Measurements from ENCODE around the gene LUZP2. TPM values are rescaled to one million over a fixed set of nuclear protein-coding genes. Genes with fewer than 3 reads are reported as not detected.

LUZP2 gene
- total RNA-seq, 2 experiments from 2014 or later = not detected

DNA sequence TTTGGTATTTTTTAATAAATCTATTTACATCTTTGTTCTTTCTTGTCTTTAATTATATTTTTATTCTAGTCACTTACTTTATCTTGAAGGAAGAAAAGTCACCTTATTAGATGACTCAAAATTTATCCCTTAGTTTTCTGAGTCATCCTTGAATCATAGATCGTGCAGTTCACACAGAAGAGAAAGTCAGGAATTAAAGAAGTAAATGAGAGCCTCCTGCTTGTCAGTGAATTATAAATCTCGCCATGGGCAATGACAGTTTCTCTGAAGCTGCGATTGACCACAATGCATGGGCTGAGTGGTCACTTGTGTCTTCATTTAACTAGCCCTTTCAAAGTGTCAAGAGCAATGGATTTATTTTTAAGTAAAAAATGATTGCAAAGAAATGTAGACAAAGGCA lies 91.2 kb downstream of the LUZP2 start:
- Histone ChIP-seq H3K36me3 (ENCODE audit: insufficient read depth, low read length) (no peaks in the 10 kb centered on the region), H3K27ac (ENCODE audit: low read depth, low read length, poor library complexity, severe bottlenecking) (no peak overlapping the region), H3K9me3 (ENCODE audit: low read length) (no peaks in the 10 kb centered on the region), H2AFZ (ENCODE audit: low read length) (no peak overlapping the region), H3K4me1 (ENCODE audit: insufficient read depth, low read length, poor library complexity, severe bottlenecking) (no peaks in the 10 kb centered on the region), H4K20me1 (ENCODE audit: insufficient read depth, low read length) (no peaks in the 10 kb centered on the region), H3K4me2 (ENCODE audit: low read length) (no peak overlapping the region), H3K4me3 (ENCODE audit: low read depth, low read length, poor library complexity, severe bottlenecking) (no peak overlapping the region), H3K79me2 (ENCODE audit: insufficient read depth, low read depth, low read length) (no peaks in the 10 kb centered on the region), H3K9me2 (ENCODE audit: insufficient read depth, low read length) (no peaks in the 10 kb centered on the region)
- no peak for DNase-seq (ENCODE audit: low spot score)
- no TSS peak for BruUV-seq (replicated peaks)
- POLR2A ChIA-PET = interaction anchor here (0.5 to 0.7 kb wide), 2 partner anchors 33 to 1655 kb away, joined by 3 to 5 read pairs; no protein-coding TSS in a partner anchor
- intact Hi-C loops (cut with micrococcal nuclease; ENCODE audit: unreplicated experiment) = no loop called here
- no peak for TF ChIP-seq EZH2phosphoT487 (IDR thresholded peaks at IDR 0.05; ENCODE audit: borderline replicate concordance, low read depth, low read length)
- TF ChIP-seq, protein P1, sequence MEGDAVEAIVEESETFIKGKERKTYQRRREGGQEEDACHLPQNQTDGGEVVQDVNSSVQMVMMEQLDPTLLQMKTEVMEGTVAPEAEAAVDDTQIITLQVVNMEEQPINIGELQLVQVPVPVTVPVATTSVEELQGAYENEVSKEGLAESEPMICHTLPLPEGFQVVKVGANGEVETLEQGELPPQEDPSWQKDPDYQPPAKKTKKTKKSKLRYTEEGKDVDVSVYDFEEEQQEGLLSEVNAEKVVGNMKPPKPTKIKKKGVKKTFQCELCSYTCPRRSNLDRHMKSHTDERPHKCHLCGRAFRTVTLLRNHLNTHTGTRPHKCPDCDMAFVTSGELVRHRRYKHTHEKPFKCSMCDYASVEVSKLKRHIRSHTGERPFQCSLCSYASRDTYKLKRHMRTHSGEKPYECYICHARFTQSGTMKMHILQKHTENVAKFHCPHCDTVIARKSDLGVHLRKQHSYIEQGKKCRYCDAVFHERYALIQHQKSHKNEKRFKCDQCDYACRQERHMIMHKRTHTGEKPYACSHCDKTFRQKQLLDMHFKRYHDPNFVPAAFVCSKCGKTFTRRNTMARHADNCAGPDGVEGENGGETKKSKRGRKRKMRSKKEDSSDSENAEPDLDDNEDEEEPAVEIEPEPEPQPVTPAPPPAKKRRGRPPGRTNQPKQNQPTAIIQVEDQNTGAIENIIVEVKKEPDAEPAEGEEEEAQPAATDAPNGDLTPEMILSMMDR (conservative IDR thresholded peaks at IDR 0.05; ENCODE audit: low read length) = no peak
- CTCF ChIA-PET (ENCODE audit: unreplicated experiment) = no interaction called here

DNA sequence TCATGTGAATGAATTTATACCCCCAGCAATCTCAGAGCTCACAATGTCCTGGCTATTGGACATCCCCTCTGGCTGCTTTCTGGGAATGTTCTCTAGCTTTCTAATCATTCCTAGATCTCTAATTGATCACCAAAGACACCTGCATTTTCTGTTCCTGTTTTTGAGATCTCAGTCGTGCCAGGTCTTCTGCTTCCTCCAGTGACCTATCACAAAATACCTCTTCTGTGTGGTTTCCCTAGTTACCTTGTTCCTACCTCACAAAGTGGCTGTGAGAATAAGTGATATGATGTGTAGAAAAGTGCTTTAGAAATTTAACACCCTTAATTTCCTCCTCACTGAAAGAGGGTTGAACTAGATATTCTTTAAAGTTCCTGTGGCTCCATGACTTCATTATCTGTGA lies 92.2 kb downstream of the LUZP2 start:
- H3K36me3 ChIP-seq (ENCODE audit: insufficient read depth, low read length) = no peaks in the 10 kb centered on the region
- intact Hi-C loops (cut with micrococcal nuclease; ENCODE audit: unreplicated experiment) = no loop called here
- no peak overlapping the region for H3K4me3 ChIP-seq (ENCODE audit: low read depth, low read length, poor library complexity, severe bottlenecking)
- no peak overlapping the region for H3K27ac ChIP-seq (ENCODE audit: low read depth, low read length, poor library complexity, severe bottlenecking)
- no peak for DNase-seq (ENCODE audit: low spot score)
- no peaks in the 10 kb centered on the region for H3K79me2 ChIP-seq (ENCODE audit: insufficient read depth, low read depth, low read length)
- no peaks in the 10 kb centered on the region for H3K9me2 ChIP-seq (ENCODE audit: insufficient read depth, low read length)
- ChIA-PET POLR2A (no interaction called here), CTCF (ENCODE audit: unreplicated experiment) (no interaction called here)
- no peak overlapping the region for H3K4me2 ChIP-seq (ENCODE audit: low read length)
- H4K20me1 ChIP-seq (ENCODE audit: insufficient read depth, low read length) = no peaks in the 10 kb centered on the region
- no peak overlapping the region for H2AFZ ChIP-seq (ENCODE audit: low read length)
- no peaks in the 10 kb centered on the region for H3K4me1 ChIP-seq (ENCODE audit: insufficient read depth, low read length, poor library complexity, severe bottlenecking)
- H3K9me3 ChIP-seq (ENCODE audit: low read length) = no peaks in the 10 kb centered on the region
- BruUV-seq (replicated peaks) = no TSS peak
- TF ChIP-seq EZH2phosphoT487 (IDR thresholded peaks at IDR 0.05; ENCODE audit: borderline replicate concordance, low read depth, low read length) = no peak
- TF ChIP-seq, protein P1 (conservative IDR thresholded peaks at IDR 0.05; ENCODE audit: low read length) = no peak

DNA sequence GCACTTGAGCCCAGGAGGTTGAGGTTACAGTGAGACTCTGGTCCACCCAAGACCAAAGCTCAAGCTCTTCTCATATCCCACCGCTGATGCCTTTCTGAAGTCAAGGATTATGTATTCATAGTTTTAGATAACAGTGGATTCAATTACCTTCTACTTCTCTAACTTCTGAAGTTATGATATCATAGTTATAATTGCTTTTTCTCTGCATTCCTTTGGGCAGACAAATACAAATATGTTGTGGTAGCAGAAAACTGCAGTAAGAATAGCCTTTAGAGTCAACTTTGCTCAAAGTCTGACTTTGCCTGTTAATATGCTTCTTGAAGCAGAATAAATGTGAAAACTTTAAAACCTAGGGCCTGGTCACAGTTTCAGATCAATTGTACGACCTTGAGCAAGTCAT lies 94.4 kb downstream of the LUZP2 start:
- ChIA-PET CTCF (ENCODE audit: unreplicated experiment) (no interaction called here), POLR2A (interaction anchor here (0.6 kb wide), 1 partner anchor 571 kb away, joined by 5 read pairs; no protein-coding TSS in a partner anchor)
- intact Hi-C loops (cut with micrococcal nuclease; ENCODE audit: unreplicated experiment) = no loop called here
- BruUV-seq (replicated peaks) = no TSS peak
- no peaks in the 10 kb centered on the region for H3K9me3 ChIP-seq (ENCODE audit: low read length)
- H3K27ac ChIP-seq (ENCODE audit: low read depth, low read length, poor library complexity, severe bottlenecking) = no peak overlapping the region
- no peaks in the 10 kb centered on the region for H4K20me1 ChIP-seq (ENCODE audit: insufficient read depth, low read length)
- DNase-seq (ENCODE audit: low spot score) = no peak
- no peak overlapping the region for H3K4me3 ChIP-seq (ENCODE audit: low read depth, low read length, poor library complexity, severe bottlenecking)
- TF ChIP-seq, protein P1 (conservative IDR thresholded peaks at IDR 0.05; ENCODE audit: low read length) = no peak
- TF ChIP-seq EZH2phosphoT487 (IDR thresholded peaks at IDR 0.05; ENCODE audit: borderline replicate concordance, low read depth, low read length) = no peak
- no peak overlapping the region for H2AFZ ChIP-seq (ENCODE audit: low read length)
- no peaks in the 10 kb centered on the region for H3K79me2 ChIP-seq (ENCODE audit: insufficient read depth, low read depth, low read length)
- H3K4me2 ChIP-seq (ENCODE audit: low read length) = no peak overlapping the region
- H3K36me3 ChIP-seq (ENCODE audit: insufficient read depth, low read length) = no peaks in the 10 kb centered on the region
- no peaks in the 10 kb centered on the region for H3K9me2 ChIP-seq (ENCODE audit: insufficient read depth, low read length)
- H3K4me1 ChIP-seq (ENCODE audit: insufficient read depth, low read length, poor library complexity, severe bottlenecking) = no peaks in the 10 kb centered on the region
